Glomerular visceral epithelial cell (primary cell): ENCODE measurements around the gene BSG.

Source experiments
- DNase-seq: peaks from one replicate; pipeline ENCODE4 v3.0.0-alpha.2; 2016; ENCODE audit errors: extremely low spot score

BSG gene

DNA sequence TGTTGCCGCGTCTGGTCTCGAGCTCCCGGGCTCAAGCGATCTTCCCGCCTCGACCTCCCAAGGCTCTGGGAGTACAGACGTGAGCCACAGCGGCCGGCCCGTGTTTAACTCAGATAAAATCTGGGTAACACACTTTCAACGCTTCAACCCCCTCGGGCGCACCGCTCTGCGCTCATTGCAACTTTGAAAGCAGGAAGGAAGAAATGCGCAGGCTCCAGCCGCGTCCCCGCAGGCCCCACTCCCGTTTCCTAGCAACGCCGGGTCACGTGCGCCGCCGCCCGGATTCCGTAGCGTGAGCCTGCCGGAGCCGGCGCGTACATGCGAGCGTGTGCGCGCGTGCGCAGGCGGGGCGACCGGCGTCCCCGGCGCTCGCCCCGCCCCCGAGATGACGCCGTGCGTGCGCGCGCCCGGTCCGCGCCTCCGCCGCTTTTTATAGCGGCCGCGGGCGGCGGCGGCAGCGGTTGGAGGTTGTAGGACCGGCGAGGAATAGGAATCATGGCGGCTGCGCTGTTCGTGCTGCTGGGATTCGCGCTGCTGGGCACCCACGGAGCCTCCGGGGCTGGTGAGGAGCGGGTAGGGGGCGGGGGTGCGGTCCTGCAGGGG lies at the start of gene BSG:
TSS of gene BSG (plus strand) at position 457 of the 603 bp plus-strand sequence. CDS start at position 496, 39 bp downstream.
- peak; percentile 99 for DNase-seq

DNA sequence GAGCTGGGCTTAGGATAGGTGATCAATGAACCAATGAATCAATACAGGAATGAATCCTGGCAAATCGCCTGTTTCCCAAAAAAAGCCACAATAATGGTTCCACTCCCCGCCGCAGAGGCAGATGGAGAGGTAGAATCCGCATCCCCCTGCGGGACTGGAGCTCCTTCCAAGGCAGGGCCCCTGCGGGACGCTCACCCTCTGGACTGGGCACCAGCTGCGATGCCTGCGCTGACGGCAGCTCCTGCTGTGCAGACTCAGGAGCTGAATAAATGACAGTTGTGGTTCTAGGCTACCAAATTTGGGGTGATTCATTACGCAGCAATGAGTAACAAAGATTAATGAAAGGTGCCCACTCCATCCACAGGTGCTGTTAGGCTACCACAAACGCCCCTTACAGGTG lies 49.7 kb upstream of the BSG start:
- DNase-seq, result no peak

DNA sequence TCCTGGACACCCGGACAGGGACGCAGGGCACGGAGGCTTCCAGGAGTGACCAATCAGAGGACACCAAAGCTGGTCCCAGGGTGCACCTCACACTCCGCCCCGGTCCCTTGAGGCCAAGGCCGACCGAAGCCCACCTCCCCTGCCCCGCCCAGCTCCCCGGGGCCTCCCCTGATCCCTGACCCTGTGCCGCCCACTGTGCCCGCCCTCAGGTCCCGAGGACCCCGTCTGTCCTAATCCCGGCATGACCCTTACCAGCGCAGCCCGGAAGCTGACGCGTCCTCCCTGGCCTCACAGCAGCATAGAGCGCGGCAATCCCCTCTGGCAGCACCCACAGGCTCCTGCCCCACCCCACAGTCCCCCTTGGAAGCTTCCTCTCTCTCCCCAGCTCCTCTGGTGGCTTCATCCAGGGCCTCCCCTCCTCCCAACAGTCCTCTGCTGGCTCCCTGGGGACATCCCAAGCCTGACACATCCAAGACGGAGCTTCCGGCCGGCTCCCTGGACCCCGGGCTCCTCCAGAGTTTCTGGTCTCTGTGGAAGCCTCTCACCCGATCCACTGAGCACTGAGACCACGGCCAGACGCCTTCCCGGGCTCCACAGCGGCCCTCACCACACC lies 48.2 kb upstream of the BSG start:
- DNase-seq, result no peak

DNA sequence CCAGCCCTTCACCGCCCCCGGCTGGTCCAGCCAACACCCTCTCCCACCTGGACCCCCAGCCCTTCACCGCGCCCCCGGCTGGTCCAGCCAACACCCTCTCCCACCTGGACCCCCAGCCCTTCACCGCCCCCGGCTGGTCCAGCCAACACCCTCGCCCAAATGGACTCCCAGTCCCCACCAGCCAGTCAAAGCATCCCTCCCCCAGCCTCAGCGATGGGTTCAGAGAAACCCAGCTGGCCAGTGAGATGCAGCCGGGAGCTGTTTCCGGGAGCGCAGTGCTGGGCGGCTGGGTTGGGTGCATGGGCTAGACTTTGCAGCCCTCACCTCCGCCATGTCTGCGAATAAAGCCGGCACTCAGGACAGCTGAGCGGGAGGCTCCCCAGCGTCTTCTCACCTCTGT lies 47.4 kb upstream of the BSG start:
- no peak for DNase-seq

DNA sequence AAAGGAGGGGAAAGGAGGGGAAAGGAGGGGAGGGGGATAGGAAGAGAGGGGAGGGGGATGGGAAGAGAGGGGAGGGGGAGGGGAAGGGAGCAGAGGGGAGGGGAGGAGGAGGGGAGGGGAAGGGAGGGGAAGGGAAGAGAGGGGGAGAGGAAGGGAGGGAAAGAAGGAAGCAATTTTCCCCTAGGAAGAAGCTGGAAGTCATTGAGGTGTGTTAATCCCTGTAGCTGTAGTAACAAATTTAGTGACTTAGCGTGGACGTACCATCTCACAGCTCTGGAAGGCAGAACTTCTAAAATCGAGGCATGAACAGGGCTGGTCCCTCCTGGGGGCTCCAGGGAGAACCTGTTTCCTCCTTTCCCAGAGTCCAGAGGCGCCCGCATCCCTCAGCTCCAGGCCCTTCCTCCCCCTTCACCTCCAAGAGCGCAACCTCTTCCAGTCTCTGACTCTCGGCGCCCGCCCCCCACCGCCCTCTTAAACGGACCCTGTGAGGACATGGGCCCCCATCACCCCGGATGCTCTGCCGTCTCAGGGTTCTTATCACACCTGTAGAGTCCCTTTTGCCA lies 46.5 kb upstream of the BSG start:
- no peak for DNase-seq

DNA sequence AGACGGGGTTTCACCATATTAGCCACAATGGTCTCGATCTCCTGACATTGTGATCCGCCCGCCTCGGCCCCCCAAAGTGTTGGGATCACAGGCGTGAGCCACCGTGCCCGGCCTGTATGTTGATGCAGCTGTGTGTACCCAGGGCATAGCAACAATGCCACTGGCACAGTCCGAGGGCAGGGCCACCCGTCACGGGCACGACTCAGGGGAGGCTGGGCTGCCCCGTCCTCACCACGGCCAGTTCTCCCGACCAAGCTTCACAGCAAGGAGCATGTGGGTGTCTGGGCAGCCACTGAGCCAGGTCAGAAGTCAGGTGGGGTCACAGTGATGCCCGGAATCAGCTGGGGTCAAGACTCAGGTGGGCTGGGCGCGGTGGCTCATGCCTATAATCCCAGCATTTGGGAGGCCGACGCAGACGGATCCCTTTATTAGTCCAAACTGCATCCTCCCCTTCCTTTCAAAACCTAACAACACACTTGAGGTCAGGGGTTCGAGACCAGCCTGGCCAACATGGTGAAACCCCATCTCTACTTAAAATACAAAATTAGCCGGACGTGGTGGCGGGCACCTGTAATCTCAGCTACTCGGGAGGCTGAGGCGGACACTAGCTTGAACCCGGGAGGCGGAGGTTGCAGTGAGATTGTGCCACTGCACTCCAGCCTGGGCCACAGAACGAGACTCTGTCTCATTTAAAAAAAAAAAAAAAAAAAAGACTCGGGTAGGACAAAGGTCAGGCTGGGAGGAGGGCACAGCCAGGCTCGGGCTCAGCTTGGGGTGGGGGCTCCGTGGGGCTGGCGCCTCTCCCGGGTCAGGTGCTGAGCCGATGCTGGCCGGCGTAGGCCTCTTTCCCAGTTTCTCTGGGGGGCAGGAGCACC lies 42.0 kb upstream of the BSG start:
- no peak for DNase-seq

DNA sequence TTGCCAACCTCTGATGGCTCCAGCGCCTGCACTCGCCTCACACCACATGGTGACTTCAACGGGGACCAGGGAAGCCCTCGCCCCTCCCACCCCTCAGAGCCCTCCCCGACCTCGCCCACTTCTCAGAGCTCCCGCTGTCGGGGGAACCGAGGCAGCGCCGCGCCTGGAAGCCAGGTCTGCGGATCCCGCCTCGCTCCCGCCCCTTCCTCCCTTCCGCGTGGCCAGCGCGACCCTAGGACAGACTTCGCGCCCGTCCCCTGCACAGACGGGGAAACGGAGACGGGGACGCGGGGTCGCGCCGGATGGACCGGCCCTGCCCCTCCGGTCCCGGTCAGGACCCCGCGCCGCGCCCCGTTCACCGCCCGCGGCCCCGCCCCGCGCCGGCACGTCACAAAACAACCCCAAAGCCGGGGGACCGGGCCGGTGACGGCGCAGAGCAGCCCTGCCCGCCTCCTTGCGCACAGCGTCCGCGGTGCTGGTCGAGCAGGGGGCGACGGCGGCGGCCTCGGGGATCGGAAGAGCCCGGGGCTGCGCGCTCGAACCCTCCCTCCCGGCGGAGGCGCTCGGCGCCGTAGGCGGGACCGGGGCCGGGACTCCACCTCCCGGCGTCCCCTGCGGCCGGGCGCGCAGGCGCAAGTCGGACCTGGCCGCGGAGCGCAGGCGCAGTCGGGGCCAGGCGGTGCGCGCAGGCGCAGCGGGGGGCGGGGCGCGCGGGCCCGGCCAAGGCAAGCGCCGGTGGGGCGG lies 41.2 kb upstream of the BSG start:
- peak; percentile 92 for DNase-seq

DNA sequence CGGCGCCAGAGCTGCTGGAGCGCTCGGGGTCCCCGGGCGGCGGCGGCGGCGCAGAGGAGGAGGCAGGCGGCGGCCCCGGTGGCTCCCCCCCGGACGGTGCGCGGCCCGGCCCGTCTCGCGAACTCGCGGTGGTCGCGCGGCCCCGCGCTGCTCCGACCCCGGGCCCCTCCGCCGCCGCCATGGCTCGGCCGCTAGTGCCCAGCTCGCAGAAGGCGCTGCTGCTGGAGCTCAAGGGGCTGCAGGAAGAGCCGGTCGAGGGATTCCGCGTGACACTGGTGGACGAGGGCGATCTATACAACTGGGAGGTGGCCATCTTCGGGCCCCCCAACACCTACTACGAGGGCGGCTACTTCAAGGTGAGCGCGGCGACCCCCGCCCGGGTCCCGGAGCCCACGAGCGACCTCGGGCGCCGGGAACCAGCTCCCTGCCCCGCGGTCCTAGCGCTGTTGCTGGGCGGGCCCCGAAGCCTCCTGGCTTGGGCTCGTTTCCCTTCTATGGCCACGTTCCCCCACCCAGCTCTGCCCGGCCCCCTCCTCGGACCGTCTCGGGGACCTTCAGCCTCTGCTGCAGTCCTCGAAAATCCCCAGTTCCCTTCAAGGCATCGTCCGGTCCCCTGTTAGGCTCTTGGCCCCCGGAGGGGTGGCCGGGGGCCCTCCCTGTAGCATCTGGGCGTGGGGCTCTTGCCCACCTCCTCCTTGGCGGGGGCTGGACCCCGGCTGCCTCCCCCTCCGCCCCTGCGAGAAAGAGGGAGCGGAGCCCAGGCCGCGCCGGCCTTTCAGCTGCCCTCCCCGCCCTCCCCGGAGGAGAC lies 40.4 kb upstream of the BSG start, which contains the start of gene CDC34:
TSS of gene CDC34 (plus strand) at position 8 of the 808 bp plus-strand sequence. CDS start at position 180, 172 bp downstream.
- peak; percentile 35 for DNase-seq

DNA sequence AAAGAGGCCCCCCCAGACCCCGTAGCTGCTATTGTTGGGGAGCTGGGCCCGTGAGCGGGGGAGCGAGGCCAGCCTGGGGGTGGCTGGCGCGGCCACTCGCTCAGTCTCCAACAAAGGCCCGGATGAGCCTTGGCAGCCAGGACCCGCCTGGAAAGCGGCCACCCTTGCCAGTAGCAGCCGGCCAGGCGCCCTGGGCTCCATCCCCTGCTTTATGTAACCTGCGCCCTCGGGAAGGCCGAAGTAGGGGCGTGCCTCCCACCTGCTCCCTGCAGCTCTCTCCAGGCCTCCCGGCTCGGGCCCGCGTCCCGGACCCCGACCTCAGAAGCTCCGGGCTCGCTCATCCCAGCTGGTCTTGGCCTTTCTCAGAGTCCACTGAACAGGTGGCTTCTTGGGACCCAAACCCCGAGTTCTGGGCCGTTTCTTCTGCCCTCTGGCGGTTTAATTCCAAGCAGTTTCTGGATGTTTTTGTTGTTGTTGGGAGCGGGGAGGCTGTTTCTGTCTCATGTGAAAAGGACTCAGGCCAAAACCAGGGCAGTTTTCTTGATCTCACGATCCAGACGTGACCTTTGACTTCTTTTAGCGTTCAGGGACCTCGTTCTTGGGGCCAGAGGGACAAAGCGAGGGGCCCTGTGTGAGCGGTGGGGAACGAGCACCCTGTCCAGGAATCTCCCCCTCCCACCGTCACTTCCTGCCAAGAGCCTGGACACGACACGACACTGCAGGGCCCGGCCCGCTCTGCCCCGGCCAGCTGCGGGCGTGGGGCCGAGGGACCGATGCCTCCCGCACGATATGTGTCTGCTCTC lies 39.6 kb upstream of the BSG start:
- DNase-seq, result peak; percentile 64

DNA sequence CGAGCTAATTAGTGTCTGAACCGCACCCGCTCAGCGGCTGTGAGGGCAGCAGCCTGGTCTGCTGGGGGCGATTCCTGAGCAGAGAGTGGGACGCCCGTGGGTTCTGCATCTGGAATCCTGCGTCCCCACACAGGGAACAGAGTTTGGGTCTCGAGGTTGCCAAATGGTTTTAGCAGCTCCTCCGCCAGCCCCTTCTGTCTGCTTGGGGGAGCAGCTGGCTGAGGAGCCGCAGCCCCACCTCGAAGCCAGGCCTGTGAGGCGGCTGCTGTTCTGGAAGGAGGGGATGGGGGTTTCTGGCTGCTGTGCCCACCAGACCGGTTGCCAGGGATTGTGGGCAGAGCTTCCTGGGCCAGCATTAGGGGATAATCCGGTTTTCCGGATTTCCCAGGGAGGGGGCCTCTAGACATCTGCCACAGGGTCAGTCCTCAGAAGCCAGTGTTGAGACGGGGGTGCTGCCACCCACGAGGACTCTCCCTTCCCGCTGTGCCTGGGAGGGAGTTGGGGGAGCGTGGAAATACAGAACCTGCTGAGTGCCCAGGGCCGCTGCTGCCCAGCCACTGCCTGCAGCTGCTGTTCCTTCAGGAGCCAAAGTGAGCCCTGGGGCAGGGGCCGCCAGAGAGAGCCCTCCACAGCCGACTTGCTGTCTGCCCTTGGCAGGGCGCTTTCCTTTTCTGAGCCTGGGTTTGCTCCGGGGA lies 38.9 kb upstream of the BSG start:
- no peak for DNase-seq

DNA sequence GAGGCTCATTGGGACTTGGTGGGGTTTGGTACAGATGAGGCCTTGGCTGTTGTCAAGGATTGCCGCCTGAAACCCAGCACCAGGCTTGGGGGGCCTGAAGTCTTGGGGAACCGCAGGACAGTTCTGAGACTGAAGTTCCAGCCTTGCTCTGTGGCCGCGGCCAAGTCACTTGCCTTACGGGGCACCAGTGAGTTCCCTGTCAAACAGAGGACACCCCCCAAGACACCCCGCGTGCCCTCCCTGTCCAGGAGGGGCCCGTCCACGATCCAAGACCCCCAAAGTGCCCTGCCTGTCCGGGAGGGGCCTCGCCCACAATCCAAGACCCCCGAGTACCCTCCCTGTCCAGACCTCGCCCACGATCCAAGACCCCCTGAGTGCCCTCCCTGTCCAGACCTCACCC lies 38.3 kb upstream of the BSG start:
- DNase-seq, result no peak

DNA sequence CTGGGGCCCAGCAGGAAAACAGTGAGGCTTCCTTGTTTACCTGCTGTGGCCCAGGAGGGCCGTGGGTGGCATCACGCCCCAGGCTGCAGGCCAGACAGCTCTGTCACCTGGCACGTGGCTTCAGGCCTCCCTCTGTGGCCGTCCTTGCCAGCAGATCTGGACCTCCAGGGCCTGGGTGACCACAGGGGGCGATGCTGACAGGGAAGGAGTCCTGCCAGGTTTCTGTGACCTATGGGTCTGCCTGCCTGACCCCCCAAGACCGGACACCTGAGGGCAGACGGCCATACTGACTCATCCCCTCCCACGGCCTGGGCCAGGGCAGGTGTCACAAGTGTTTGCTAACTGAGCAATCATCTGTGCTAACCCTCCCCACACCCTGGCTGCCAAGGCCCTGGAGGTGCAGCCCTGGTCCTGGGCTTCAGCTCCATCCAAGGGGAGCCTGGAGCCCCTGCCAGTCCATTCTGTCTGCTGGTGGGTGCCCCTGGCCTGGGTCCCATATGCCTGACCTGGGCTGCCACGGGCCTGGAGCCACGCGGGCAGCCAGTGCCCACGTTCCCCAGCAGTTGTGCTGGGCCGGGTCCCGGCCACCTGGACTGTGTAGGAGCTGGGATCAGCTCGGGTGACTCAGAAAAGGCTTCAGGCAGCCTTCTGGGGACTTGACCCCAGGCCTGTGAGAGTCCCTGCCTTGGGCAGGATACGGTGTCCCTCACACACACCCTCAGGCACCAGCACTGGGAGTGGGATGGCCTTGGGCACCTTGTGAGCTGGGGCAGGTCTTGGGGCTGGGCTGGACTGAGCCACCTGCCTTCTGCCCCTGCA lies 37.2 kb upstream of the BSG start:
- peak; percentile 64 for DNase-seq

DNA sequence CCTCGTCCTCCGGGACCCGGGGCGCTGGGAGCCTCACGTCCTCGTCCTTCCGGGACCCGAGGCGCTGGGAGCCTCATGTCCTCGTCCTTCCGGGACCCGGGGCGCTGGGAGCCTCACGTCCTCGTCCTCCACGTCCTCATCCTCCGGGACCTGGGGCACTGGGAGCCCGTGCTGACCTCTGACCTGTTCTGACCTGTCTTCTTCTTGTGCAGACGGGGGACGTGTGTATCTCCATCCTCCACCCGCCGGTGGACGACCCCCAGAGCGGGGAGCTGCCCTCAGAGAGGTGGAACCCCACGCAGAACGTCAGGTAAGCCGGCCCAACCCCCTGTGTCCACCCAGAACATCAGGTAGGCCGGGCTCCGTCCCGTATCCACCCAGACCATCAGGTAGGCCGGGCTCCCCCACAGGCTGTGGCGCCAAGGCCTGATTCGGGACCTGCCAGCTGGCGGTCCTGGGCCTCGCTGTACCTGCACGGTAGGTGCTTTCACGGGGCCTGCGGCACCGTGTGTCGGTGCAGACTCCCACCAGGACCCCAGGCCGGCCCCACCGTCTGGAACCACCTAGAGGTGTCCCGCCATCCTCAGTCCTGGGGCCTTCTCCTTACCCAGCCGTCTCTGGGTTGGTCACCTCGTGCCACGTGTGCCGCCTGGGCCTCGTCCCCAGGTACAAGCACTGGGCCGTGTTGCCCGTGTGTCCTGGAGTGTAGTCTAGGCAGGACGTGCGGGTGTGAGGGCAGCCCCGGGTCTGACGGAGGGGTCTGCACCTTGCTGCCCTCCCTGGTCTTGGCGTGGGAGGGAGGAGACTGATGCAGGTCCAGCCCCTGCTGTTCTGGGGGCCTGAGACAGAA lies 36.1 kb upstream of the BSG start:
- DNase-seq, result no peak

DNA sequence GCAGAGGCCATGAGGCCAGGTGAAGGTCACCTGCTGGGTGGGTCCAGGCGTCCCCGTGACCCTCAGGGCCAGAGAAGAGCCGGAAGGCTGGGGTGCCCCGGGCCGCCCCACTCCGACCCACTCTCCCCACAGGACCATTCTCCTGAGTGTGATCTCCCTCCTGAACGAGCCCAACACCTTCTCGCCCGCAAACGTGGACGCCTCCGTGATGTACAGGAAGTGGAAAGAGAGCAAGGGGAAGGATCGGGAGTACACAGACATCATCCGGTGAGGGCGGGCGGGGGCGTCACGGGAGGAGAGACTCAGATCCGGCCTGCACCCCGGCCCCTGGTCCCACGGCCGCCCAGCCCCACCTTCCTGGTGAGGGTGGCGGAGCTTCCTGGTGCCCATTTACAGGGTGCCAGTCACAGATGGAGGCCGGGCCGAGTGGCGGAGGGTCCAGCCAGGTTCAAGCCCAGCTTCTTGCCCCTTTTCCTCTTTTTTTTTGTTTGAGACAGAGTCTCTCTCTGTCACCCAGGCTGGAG lies 35.5 kb upstream of the BSG start:
- DNase-seq, result no peak

DNA sequence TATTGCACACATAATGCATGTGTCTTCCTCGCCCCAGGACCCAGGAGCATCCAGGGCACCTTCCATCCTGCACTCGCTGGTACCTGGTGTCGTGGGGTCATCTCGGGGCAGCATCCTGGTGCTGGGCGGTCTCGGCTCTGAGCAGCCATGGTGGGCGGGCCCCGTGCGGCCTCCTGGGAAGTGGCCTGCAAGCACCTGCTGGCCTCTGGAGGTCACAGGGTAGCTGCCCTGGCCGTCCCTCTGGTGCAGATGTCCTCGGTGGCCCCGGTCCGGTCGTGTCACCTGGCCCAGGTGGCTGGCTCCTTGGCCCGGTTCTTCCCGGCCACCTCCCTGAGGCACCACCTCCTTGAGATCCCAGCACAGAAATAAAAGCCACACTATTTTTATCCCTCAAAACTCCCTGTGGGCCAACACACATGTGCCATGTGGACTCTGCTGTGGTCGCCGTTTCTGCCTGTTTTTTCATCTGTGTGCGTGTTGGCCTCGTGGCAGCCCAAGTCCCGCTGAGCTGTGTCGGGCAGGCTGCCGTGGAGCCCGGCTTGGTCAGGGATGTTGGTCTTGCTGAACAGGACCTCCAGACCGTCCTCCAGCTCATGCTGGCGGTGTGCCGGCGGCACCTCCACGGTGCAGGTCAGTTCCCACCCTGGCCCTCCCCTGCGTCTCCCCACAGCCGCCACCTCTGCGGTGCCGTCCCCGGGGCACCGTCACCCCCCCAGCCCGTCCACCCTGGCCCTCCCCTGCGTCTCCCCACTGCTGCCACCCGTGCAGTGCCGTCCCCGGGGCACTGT lies 33.6 kb upstream of the BSG start:
- DNase-seq, result no peak

DNA sequence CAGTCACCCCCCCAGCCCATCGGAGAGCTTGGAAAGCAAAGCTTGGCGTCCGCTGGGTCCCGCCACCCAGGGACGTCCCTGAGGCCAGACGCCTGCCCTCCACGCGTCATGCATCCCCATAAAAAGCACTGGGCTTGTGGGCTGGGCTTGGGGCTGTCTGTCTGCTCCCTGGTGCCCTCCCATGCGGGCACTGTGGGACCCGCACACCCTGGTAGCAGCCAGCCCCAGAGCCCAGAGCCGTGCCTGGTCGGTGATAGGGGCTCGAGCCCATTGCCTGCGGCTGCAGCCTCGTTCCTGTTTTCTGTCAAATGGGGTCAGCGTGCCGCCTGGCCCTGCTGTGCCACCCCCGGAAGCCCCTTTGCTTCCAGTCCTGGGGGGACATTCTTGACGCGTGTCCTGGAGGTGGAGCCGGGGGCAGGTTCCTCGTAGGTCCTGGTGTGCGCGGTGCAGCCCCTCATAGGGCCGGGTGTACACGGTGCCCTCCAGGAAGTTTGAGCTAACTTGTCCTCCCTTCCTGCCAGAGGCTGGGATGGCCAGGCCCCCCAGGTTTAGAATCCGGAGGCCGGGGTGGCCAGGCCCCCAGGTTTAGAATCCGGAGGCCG lies 32.9 kb upstream of the BSG start:
- no peak for DNase-seq
